GM18870 (cell line): ENCODE data around the gene REXO4.
"Not testable (repeated sequence)": the region's sequence is repeated elsewhere in the genome, so short reads cannot be mapped to it uniquely, and the experiment has no call there.

Experiments
- ATAC-seq: cut with Tn5 transposase; IDR thresholded peaks from one replicate; pipeline ENCODE4 v1.9.1; 2021; ENCODE audit warnings: moderate library complexity; ENCODE audit not compliant: unreplicated experiment

Gene REXO4

GRCh38 chr9:133451865-133452264 lies 34.1 kb upstream of the REXO4 start:
- not testable (repeated sequence) for ATAC-seq

GRCh38 chr9:133449760-133450159 lies 31.9 kb upstream of the REXO4 start:
- ATAC-seq, result no peak

- no peak for ATAC-seq
These were observed 30.7 kb upstream of the REXO4 start for GRCh38 chr9:133448487-133448972.

- ATAC-seq, result no peak
These were observed 27.6 kb upstream of the REXO4 start for GRCh38 chr9:133445293-133445969.

- no peak for ATAC-seq
These were observed 26.2 kb upstream of the REXO4 start for GRCh38 chr9:133443982-133444381.

GRCh38 chr9:133443248-133443647 lies 25.4 kb upstream of the REXO4 start:
- ATAC-seq, result no peak

GRCh38 chr9:133441571-133441970 lies 23.8 kb upstream of the REXO4 start:
- ATAC-seq, result no peak

- no peak for ATAC-seq
These were observed 23.1 kb upstream of the REXO4 start for GRCh38 chr9:133440874-133441273.

- no peak for ATAC-seq
These were observed 21.5 kb upstream of the REXO4 start for GRCh38 chr9:133439337-133439736.

- ATAC-seq, result no peak
These were observed 20.1 kb upstream of the REXO4 start for GRCh38 chr9:133437753-133438531.

- no peak for ATAC-seq
These were observed 18.9 kb upstream of the REXO4 start for GRCh38 chr9:133436681-133437080.

GRCh38 chr9:133433351-133433843 lies 15.6 kb upstream of the REXO4 start:
- no peak for ATAC-seq

GRCh38 chr9:133430244-133430643 lies 12.4 kb upstream of the REXO4 start:
- ATAC-seq, result no peak

GRCh38 chr9:133429641-133430161 lies 11.9 kb upstream of the REXO4 start:
- ATAC-seq, result no peak

GRCh38 chr9:133429214-133429613 lies 11.4 kb upstream of the REXO4 start:
- ATAC-seq, result no peak

GRCh38 chr9:133428617-133429101 lies 10.8 kb upstream of the REXO4 start:
- ATAC-seq, result no peak

GRCh38 chr9:133427658-133428348 lies 10.0 kb upstream of the REXO4 start:
- no peak for ATAC-seq

GRCh38 chr9:133426011-133426410 lies 8.2 kb upstream of the REXO4 start:
- ATAC-seq, result no peak

- no peak for ATAC-seq
These were observed 7.3 kb upstream of the REXO4 start for GRCh38 chr9:133425049-133425632.

- no peak for ATAC-seq
These were observed 6.4 kb upstream of the REXO4 start for GRCh38 chr9:133424187-133424586.

- no peak for ATAC-seq
These were observed 5.4 kb upstream of the REXO4 start for GRCh38 chr9:133423216-133423615.
